Activated gamma-delta T cell treated with anti-CD3 and anti-CD28 coated beads, Interleukin-2, amount 50 U/mL, for 16 hours (primary cell): ENCODE data around the gene SNTB2.
"Not testable (repeated sequence)": the region's sequence is repeated elsewhere in the genome, so short reads cannot be mapped to it uniquely, and the experiment has no call there.

Source experiments
- DNase-seq: peaks from one replicate; pipeline ENCODE4 v3.0.0-alpha.2; 2020; ENCODE audit warnings: low read depth

The SNTB2 gene

DNA sequence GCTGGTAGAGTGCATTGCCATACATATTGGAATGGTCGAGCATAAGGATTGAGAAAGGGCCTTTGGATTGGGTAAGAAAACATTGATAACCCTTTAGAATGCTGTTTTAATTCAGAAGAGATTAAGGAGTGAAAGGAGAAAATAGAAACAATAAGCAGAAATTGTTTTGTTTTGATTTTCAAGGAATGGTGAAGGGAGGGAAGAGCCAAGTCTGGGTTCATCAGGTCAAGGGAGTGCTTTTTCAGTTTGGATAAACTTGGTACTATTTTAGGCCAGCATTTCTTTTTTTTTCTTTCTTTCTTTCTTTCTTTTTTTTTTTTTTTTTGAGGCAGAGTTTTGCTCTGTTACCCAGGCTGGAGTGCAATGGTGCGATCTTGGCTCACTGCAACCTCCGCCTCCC is 50.3 kb downstream of the SNTB2 start:
- no peak for DNase-seq

DNA sequence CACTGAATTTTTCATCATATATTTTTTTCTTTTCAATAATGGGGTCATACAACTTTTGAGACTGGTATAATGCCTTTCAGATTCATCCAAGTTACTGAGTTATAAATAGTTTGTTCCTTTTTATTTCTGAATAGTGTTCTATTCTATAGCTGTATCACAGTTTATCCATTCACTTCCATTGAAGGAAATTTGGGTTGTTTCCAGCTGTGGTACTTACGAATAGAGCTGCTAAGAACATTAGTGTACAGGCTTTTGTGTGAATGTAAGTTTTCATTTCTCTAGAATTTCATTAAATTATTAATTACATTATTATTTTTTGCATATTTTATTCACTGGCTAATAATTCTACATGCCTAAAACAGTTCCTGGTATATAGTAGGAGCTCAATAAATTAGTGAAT is 52.9 kb downstream of the SNTB2 start:
- DNase-seq: no peak

DNA sequence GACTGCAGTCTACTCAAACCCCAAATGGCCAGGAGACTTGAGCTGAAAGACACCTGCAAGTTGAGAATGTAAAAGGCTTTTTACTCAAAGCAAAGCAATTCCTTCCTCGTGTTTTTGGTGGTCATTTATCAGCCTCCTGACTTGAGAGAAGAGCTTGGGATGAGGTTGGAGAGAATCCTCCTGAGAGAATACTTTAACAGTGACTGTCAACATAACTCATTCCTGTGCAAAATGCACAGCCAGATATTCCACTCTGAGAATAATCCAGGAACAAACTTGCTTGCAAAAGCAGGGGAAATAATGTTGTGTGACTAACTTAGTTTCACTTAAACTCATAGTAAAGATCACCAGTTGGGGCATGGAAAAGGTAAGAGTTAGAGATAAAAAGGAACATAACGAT is 53.4 kb downstream of the SNTB2 start:
- no peak for DNase-seq

DNA sequence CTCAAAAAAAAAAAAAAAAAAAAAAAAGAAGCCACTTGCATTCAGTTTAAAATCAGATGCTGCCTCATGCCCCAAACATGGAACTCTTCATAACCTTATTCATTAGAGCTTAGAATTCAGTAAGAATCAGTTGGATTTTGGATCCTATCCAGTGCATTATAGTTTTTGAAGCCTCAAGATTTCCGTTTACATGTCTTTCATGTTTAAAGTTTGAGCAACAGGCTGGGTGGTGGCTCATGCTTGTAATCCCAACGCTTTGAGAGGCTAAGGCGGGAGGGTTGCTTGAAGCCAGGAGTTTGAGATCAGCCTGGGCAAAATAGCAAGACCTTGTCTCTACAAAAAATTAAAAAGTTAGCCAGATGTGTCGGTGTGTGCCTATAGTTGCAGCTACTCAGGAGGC is 55.0 kb downstream of the SNTB2 start:
- DNase-seq: no peak

DNA sequence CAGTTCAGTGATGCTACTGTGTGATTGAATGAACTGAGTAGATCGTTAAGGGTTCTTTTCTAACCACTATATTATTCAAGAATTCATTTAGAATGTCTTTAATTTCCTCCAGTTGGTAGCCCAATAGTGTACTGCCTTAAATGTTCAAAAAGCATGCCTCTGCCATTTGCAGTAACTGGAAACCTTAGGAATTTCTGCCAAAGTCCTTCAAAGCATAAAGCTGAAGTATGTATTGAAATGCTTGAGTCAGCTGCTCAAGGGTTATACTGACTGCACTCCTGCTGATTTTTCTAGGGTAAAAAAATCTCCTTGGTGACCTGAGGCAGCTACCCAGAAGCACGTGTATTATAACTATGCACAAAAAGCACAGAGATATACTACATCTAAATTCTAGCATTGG is 56.5 kb downstream of the SNTB2 start:
- no peak for DNase-seq

DNA sequence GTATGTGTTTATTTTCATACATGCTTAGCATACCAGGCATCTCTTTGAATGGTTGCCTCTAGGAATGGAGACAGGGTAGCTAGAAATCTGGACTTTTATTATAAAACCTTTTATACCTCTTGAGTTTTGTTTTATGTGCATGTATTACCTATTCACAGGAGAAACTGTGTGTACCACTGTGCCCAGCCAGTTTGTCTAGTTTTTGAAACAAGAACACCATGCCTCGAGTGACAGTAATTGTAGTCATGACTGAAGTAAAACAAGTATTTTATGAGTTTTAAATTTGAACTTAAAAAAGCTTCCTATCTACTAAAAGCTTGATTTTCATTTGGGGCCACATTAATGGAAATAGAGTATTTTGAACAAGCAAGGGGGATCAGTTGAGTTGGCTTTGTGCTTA is 57.4 kb downstream of the SNTB2 start:
- DNase-seq: no peak

DNA sequence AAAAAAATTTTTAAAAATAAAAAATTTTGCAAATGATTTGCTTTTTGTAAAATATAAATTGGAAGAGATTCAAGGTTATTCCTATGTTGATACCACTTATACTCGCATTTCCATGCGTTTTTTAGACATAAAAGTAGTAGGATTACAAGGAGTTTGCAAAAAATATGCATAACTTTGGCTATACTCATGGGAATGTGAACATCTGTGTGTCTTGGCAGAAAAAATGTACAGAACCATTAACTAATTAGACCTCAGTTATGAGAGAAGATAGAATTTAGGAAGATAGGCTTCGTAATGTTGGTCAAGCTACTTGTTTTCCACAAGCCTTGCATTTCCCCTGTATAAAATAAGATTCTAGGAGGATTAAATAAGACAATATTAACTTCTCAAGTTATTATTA is 63.1 kb downstream of the SNTB2 start:
- DNase-seq: no peak

DNA sequence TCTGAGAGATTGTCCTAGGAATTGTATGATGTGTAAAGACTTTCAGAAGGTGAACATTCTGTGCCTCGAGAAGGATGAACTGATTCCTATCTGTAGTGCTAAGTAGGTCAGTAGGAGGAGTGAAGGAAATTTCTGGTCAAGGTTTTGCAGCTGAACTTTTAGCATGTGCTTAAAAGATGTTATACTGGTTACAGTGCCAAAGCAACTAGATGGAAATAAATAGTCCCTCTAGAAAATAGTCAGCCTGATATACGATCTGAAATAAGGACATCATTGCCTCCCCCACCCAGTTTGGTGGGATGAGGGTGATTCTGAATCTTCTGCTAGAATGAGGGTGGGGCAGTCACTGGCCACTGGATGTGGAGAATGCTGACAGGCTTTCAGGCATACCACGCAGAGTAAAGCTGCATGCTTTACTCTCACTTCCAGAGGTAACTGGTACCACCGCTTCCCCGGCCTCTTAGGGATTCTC is 66.9 kb downstream of the SNTB2 start:
- no peak for DNase-seq

DNA sequence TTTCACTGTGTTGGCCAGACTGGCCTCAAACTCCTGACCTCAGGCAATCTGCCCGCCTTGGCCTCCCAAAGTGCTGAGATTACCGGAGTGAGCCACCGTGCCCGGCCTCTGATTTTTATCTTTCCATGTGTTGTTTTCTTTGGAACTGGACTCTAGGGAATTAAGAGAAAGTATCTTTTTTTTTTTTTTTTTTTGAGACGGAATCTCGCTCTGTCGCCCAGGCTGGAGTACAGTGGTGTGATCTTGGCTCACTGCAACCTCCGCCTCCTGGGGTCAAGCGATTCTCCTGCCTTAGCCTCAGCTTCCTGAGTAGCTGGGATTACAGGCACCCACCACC is 72.4 kb downstream of the SNTB2 start:
- not testable (repeated sequence) for DNase-seq

DNA sequence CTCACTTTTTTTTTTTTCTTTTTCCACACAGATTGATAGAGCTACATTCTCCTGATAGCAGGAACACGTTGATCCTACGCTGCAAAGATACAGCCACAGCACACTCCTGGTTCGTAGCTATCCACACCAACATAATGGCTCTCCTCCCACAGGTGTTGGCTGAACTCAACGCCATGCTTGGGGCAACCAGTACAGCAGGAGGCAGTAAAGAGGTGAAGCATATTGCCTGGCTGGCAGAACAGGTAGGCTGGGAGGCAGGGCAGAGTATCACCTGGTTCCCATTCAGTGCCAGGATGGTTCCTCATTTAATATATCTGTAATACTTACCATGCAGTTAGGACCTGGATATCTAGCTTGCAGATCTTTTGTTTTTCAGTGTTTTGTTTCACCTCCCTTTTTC is 73.1 kb downstream of the SNTB2 start:
- DNase-seq: no peak

DNA sequence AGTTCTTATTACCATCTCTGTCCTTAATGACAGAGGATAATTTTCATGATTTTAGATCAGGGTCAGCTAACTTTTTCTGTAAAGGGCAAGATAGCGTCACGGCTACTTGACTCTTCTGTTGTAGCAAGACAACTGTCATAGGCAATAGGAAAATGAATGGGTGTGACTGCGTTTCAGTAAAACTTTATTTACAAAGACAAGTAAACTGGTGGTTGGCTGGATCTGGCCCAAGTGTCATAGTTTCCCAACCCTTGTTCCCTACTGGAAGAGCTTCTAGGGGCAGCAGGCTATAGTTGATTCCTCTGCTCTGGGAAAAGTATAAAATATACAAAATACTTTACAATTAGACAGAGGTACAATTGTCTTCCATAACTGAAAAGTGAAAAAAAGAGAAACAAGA is 73.5 kb downstream of the SNTB2 start:
- DNase-seq: no peak

DNA sequence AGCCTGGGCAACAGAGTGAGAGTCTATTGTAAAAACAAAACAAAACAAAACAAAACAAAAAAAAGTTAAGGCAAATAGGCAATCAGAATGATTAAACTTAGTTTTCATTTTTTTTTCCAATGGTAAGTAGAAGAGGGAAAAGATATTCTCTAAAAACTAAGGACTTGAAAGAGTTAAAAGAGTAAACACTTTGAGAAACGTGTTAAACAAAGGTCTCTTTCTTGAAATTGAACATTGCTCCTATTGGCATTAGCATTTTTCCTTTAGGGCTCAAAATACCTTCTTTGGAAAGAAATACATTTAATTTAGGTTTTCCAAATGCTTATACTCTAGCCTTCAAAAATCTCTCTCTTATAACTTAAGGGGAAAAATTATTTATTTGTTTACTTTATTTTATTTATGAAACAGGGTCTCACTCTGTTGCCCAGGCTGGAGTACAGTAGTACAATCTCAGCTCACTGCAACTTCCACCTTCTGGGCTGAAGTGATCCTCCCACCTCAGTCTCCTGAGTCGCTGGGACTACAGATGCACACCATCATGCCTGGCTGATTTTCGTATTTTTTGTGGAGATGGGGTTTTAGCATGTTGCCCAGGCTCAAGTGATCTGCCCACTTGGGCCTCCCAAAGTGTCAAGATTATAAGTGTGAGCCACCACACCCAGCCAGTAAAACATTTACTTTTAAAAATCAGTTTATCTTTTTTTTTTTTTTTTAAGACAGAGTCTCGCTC is 79.5 kb downstream of the SNTB2 start:
- DNase-seq: no peak

DNA sequence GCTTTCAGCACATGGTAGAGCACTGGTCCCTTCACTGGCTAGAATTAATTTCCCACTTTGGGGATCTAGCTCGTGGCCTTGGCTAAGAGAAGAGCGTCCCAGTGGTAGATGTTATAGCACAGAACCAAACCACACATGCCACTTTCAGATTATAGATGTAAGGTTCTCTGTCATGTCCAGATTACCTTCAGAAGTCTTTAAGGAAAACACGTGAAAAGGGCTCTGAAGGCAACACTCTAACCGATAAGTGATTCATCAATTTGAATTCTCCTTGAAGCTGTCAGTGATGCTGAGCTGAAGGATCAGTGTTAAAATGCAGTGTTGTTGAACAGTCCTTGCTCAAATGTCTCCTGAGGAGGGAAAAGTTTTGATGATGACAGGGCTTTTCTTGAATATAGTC is 80.7 kb downstream of the SNTB2 start:
- no peak for DNase-seq

DNA sequence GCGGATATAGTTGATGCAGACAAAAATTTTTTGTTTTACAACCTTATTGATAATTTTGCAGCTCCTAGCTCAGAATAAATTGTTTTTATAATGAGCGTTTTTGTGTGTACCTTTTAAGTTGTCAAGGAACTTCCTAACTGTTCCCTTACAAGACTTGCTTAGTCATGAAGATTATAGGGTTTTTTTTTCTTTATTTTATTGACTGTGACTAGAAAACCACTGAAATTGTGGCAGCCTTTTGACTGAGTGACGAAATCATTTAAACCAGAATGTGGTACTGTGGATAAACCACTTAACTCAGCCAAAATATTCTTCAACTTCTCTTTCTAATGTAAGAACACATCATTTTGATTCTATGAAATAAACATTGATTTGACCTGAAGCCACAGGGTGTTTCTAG is 83.4 kb downstream of the SNTB2 start:
- DNase-seq: no peak

DNA sequence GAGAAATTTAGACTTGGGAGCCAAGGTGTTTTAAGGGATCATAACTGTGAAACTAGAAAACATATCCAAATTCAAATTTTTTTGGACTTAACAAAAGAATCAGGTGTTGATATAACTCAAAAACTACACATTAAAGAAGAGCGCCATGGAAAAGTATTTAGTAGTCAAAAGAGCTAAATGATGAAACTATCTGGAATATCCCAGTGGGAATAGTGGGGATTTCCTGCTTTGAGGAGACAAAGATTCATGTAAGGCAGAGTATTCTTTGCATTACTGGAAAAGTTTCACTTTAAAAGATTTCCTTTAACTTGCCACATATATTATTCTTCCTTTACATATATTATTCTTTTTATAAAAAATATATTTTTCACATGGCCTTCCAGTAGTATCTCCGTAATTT is 83.9 kb downstream of the SNTB2 start:
- DNase-seq: no peak

DNA sequence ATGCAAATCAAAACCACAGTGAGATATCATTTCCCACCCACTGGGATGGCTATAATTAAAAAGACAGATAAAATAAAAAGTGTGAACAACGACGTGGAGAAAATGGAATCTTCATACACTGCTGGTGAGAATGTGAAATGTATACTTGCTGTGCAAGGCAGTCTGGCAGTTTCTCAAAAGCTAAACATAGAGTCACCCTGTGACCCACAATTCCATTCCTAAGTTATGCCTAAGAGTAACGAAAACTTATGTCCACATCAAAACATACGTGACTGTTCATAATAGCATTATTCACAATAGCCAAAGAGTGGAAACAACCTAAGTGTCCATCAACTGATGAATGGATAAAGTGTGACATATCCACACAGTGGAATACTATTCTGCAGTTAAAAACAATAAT is 86.0 kb downstream of the SNTB2 start:
- DNase-seq: no peak

DNA sequence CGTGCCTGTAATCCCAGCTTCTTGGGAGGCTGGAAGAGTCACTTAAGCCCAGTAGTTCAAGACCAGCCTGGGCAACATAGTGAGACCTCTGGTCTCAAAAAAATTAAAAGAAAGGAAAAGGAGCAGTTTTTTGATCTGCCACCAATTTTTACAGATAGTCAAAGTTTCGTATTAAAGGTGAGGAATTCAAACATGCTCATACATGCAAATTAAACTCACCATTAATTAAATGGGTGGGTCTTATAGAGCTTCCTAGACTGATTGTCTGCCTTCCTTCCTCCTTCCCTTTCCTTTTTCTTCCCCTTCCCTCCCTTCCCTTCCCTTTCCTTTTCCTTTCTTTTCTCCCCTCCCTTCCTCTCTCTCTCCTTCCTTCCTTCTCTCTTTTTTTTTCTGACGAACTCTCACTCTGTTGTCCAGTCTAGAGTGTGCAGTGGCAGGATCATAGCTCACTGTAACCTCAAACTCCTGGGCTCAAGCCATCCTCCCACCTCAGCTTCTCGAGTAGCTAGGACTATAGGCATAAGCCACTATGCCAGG is 87.8 kb downstream of the SNTB2 start:
- no peak for DNase-seq

DNA sequence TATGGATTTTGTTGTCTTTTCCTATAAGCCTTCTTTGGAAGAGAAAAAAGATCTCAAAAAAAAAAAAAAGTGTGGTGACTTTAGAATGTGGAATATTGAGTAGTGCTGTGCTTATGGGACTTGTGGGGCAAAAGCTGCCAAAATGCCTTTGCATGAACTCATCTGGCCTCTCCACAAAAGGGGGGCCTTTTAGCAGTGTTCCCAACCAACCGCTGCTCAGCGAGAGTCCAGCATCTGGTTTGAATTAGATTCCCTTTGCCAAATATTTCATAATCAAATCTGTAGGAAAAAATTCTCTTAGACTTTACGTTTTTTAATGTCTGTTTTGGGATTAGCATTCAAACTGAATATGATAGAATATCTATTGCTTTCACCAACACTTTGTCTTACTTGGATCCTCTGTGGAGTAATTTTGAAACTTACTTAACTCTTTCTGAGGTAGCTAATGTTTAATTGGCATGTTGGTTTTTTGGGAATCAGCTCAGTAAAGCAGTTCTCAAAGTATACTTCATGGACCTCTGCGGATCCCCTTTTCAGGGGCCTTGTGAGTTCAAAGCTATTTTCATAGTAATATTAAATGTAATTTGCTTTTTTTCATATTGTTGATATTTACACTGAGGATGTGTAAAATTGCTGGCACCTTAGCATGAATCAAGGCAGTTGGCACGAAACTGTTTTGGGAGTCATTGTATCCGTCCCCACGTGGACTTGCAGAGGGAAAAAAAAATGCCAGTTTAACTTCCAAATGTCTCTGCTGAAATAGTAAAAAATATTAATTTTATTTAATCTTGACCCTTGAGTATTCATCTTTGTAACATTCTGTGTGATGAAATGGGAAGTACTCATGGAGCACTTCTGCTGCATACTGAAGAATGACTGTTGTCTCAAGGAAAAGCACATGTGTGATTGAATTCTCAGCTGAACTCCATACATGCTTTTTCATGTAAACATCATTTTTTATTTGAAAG is 89.5 kb downstream of the SNTB2 start:
- DNase-seq: no peak

DNA sequence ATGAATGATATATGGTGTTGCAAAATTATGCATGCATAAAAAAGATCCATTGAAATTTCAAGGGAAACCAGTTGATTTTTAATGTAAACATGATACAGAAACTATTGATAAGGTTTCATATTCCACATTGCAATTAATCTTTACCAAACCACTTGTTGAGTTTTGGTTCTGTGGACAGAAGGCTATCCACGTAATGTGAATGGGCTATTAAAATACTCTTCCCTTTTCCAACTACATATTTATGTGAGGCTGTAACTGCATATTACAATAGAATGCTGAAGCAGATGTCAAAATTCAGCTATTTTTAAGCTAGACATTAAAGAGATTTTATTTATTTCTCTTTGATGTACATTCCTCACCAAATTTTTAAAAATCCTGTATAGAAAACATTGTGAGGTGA is 90.4 kb downstream of the SNTB2 start:
- no peak for DNase-seq

DNA sequence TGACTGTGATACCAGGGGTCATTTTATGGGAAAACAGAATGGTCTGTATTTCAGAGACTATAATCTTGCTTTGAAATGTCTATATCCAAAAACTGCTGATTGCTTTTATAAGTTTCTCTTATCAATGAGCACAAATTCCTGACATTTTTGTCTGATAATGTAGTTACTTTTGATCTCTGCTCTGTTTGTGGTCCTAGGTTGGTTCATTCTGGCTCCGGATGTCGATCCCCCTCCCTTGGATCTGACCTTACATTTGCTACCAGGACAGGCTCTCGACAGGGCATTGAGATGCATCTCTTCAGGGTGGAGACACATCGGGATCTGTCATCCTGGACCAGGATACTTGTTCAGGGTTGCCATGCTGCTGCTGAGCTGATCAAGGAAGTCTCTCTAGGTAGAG is 96.9 kb downstream of the SNTB2 start:
- no peak for DNase-seq

DNA sequence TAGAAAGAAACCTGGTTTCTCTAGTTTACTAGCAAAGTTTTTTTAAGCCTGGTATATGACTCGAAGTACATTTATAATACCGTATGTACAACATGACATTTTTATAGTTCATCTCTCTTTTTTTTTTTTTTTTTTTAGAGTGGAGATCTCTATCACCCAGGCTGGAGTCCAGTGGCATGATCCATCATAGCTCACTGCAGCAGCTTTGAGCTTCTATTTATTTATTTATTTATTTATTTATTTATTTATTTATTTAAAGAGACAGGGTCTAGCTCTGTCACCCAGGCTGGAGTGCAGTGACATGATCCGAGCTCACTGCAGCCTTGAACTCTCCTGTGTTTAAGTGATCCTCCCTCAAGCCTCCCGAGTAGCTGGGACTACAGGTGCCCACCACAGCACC is 98.3 kb downstream of the SNTB2 start:
- DNase-seq: no peak

DNA sequence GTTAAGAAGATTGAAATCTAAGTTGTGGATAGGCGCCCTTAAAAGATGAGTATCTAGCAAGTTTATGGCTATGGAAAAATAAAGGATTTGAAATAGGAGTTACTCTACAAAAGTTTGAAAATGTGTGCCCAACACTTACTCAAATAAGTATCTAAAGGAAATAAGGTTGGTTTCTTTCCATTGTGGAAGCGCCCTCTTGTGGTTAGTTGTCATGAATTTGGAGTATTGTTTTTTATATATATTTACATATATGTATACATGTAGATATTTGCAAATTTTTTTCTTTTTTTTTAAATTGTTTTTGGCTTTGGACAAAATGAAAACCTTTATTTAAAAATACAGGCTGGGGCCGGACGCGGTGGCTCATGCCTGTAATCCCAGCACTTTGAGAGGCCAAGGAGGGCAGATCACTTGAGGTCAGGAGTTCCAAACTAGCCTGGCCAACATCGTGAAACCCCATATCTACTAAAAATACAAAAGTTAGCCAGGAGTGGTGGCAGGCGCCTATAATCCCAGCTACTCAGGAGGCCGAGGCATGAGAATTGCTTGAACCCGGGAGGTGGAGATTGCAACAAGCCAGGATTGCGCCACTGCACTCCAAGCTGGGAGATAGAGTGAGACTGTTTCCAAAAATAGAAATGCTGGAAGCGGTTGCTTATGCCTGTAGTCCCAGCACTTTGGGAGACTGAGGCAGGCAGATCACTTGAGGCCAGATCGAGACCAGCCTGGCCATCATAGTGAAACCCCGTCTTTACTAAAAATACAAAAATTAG is 100.2 kb downstream of the SNTB2 start:
- peak; percentile 20 for DNase-seq
